Stimulated activated CD4-positive, alpha-beta T cell treated with anti-CD3 and anti-CD28 coated beads, Interleukin-12 subunit alpha, Interleukin-12 subunit beta, amount 100 ng/mL, for 24 hours (primary cell): ENCODE measurements around the gene NTM.

Source experiments
- DNase-seq, 2 experiments: peaks; one replicate each; pipeline ENCODE4 v3.0.0-alpha.2; 2020; ENCODE audit warnings: low read depth in 2 of 2

The NTM gene

DNA sequence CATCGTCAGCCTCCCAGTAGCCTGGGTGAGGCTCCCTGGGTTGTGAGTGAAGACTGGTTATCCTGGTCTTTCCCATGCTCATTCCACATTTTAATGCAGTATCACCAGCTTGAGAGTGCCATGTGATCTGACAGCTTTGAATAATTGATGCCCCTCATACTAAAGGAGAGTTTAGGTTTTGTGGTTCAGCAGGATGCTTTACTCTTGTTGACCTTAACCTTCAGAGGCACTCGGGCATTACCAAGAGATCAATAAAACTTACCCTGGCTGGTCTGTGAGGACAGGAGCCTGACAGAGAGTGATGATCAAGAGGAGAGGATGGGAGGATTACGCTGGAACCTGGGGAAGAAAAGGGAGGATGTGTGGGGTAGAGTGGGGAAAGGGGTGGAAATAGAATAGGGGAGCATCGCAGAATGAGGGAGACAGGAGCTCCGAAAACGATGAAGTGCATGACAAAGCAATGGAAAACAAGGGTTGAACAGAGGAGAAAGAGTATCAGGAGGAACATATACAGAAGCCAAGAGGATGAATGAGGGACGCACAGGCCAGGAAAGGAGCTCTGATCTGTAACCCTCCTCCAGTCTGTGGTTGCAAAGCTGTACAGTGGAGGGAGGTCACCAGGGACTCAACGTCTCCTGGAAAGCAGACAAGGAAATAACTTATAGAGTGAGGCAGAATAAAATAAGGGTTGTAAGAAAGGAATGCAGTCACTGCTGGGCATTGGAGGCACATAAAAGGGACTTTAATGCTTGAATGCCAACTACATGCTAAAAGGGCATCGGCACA lies 594.5 kb downstream of the NTM start:
- DNase-seq, result no peak

DNA sequence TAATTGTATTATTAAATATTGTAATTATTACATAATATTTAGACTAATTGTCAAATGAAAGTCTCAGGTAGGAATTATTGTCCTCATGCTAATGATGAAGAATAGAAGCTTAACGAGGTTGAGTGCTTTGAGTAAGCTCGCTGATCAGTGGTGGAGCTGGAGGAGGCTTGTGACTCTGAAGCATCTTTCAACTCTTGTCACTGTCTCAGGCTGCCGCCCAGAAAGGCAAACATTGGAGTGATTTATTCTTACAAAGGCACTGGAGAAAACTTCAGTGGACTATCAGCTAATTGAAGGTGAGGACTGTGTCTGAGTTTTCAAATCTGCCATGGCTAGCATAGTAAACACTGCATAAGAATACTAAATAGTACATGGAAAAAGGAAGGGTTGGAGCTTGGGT lies 595.1 kb downstream of the NTM start:
- DNase-seq, result no peak

DNA sequence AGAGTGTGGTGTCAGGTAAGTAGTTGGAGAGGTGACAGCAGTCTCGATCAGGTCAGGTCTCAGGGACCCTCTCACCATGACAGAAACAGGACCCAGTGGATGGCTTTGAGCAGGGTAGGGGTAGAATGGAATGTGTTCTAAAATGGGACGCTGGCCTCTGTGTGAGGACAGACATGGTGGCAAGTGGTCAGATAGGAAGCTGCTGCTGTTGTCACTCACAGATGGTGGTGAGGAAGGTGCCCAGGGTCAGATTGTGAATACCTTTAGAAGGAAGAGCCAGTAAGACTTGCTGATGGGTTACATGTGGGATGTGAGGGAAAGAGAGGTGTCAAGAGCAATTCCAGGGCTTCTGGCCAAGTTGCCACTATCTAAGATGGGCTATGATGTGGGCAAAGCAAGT lies 596.3 kb downstream of the NTM start:
- no peak for DNase-seq

DNA sequence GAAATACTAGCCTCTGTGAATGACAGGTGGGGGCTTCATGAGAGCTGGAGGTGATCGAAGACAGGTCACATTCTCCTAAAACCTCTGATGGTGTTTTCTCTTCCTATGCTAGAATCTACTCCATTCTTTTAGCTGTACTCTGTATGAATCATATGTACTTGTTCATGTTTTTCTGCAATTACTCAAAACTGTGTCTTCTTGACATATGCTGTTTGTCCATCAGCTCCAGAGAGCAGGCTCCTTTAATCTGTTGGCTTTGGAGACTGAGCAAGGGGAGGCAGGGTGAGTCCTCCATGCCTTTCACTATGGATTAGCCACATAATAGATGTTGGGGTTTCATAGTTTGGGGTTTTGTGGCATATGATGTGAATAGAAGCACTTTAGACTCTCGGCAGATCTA lies 598.8 kb downstream of the NTM start:
- DNase-seq, result no peak

DNA sequence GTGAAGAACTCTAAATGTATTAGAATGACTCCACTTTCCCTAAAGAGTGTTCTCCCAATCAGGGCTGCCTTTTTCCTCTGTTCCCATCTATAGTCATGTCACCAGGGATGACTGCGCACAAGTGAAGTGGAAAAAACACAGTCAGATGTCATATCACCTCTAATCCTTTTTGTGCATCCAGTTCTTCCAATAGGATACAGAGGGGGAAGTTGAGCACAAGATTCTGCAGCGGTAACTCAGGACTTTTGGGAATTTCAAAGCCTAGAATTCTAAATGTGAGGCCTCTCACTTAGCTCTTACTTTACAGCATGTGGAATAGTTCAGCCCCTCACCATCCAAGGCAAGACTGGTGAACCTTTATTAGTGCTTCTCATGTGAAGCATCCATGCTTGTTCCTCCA lies 602.6 kb downstream of the NTM start:
- no peak for DNase-seq

DNA sequence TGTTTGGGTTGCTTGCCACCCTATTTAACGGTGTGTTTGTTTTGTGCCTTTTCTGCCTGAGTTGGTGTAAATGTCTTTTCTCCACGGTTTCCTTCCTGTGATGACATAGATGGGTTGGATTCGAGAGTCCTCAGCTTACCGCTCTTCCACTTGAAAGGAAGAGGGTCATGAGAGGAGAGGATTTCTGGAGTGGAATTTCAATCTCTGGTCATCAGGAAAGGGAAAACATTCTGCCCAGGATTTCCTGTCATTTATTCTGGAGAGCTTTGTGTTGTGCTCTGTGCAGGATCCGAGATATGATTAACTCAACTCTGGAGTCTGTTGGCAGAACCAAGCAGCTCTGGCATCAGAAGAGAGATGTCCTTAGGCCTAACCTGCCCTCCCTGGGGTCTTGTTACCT lies 605.2 kb downstream of the NTM start:
- no peak for DNase-seq

DNA sequence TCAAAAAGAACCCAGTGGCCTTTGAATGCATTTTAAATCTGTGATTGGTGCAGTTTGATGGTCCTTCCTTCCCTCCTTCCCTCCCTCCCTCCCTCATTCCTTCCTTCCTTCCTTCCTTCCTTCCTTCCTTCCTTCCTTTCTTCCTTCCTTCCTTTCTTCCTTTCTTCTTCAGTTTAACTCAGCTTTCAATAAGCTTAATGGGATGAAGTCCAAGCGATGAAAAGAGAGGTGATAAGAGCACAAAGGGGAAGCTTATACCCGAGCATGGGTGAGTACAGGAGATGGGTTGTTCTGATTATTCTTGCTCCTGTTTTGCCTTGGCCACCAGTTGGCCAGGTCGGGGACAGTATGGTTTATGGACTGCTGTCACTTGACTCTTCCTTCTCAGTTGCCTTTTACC lies 605.6 kb downstream of the NTM start:
- no peak for DNase-seq

DNA sequence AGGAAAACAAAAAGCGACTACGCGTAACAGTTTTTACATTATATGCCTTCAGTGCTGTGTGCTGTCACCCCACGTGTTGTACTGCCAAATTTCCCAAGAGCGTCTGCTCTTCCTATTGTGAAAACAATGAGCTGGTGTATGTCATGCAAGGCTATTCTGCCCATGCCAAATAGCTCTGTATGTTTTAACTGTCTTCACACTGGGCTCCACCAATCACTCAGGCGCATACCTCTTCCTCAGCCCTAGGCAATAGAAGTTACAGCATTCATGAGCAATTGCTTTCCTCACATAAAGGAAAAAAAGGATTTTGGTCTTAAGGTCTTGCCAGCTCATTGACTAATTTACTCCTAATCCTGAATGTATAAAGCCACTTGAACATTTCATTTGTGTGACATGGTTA lies 606.8 kb downstream of the NTM start:
- DNase-seq, result no peak

DNA sequence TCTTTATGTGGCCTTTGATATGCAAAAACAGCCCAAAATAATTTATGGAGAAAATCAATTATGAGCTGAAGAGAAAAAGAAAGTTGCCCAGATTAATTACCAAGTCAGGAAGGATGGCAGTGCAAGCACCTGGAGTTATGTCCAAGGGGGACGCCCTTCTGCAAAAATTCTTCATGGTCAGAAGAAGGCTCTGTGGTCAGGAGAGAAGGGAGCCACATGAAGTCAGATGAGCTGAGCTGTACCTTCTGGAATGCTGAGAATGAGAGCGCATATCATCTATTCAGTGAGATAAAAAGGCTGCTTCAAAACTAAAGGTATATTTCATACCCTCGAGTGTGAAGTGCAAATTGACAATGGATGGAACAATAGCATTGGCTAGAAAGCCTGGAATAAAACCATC lies 607.4 kb downstream of the NTM start:
- no peak for DNase-seq

DNA sequence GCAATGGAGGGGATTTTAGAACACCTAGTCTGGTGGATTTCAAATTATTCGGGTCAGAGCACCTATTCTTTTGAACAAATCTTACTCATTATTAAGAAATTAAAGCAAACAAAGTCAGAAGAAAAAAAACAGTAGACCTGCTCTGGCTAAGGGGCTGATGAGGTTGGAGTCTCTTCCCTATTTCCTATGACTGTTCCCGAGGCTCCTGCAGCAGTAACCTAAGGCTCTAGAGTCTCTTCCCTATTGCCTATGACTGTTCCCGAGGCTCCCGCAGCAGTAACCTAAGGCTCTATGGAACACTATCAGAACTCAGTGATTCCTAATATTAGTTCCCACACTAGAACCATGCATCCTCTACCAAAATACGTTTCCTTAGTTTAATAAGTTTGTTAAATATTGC lies 607.9 kb downstream of the NTM start:
- no peak for DNase-seq

DNA sequence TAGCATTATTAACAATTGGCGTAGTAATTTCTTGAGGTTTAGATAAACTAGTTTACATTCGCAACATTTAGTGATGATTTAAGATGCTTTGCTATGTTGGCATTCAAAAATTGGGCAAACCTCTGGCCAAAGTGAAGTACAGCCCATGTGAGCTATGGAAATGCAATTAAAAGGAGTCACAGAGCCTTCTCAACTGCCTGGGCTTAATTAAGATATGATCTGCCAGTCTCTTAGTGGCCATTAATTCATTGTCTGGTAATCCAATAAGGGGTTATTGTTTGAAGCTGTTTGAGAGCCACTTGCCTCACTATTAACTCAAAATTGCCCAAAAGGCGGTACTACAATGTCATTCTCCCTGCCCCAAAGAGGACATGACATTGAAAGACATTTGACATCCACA lies 608.9 kb downstream of the NTM start:
- DNase-seq, result no peak

DNA sequence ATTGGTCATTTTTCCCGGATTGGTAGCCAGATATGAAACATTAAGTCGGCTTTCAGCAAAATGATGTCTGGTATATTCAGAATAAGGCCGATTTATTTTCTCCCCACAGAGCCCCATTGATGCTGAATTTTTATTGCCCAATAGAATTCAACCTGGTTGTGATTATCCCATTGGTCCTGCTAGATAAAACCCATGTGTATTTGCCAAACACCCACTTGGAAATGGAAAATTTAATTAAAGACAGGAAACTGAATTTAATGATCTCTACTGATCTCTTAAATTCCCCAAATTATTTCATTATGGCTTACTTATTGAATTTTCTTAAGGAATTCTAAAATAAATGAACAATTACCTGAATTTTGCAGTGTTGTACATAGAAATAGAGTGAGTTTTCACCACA lies 609.8 kb downstream of the NTM start:
- DNase-seq, result no peak

DNA sequence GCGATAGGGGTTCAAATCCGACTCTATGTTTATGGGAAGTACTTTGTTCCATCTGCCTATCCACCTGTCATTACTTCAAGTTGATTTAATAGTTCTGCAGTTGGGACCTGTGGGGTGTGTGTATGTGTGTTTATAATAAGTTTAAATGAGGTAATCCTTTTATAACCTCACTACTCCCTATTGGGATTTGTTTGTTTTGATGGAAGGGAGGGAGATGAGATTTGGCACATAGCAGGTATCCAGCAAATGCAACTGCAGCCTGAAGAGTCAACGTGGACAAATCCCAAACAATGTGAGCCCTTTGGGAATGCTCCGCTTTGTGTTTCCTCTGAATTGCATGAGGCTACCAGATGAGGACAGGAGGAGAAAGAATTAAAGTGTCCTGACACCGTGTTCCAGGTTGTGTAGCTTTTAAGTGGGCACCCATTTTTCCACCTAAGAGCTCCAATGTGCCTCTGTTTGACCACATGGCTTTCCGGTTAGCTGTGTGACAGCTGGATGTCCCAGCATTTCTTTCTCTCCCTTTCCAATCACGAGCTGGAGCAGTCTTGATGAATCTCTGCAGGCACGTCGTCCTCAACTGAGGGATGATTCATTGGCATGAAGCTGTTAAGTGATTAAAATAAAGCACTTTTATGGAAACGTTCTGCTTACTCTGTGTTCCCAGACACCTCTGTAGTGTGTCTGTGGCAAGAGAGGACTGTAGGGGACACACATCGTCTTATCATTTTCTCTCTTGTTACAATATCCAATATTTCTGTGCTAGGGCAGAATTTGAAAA lies 610.7 kb downstream of the NTM start:
- DNase-seq, result no peak

DNA sequence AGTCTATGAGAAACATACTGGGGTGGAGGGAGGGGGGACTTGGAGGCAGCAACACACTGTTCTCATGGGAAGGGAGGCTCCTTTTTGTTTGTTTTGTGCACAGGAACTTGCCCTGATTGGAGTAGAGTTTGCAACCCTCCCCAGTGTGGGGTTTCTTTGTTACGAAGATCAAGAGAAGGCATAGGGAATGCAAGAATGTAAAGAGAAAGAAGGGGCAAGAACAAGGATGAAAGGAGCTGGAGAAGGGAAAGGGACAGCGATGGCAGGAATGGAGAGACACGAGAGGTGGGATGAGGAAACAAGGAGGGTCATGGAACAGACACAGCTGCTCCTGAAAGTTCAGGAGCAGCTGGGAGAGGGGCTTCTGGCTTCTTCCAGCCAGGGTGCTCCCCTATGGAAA lies 611.7 kb downstream of the NTM start:
- no peak for DNase-seq

DNA sequence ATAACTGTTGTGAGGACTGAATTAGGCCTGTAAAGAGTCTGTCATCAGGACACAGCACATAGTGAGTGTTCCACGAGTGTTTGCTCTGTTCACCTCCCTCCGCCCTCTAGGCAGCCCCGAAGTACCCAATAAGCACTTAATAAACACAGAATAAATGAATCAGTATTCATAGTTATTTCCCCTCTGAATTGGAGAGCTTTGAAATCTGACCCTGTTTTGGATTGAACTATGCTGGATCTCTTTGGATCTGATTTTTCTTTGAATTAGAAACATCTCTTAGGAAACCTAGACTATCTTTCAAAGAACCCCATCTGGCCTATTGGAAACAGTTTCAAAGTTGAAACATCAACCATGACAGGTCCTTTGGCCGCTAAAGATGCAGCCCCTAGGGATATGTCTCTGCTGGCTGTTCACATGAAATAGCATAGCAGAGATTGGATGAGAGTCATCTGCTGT lies 615.5 kb downstream of the NTM start:
- no peak for DNase-seq

DNA sequence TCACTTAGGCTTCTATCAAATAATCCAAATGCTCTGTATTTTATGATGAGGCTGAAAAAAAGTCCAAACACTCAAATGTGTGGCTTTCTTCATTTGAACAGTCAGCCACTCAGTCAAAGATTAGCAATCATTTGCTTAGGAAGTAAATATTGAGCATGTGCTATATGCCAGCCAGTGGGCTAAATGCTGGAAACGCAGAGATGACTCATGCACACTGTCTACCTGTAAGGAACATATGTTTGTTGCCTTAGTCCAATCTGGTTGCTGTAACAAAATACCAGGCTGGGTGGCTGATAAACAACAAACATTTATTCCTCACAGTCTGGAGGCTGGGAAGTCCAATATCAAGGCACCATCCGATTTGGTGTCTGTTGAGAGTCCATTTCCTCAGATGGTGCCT lies 617.3 kb downstream of the NTM start:
- no peak for DNase-seq

DNA sequence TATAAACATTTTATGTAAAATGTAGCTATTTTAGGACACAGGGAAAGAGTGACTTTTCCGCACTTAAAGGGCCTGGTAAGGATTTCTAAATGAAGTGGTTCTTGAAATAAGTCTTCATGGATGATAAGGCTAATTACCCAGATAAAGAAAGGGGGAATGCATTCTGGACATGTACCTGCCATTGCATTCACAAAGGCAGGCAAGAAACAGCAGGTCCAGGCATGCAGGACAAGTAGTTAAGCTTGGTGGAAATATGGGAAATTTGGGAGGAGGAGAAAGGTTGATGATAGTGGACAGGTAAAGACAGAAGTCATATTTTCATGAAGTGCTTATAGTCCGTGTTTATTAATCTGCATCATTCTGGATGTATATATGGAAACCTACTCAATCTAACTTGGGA lies 621.2 kb downstream of the NTM start:
- no peak for DNase-seq

DNA sequence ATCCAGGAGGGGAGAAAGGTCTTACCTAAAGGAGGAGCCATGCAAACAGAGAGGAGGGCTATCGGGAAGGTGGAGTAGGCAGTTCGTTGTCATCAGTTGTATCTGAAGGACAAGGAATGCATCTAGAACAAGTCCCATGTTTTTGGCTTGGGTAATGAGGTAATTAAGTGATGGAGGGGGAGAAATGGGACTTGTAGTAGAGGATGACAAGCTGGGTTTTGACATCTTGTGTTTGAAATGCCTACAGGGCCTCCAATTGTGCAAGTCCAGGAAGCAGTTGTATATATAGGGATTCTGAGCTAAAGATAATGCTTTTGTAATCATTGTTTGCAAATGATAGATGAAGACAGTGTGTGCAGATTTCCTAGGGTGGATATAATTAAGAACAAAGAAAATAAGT lies 622.8 kb downstream of the NTM start:
- no peak for DNase-seq

DNA sequence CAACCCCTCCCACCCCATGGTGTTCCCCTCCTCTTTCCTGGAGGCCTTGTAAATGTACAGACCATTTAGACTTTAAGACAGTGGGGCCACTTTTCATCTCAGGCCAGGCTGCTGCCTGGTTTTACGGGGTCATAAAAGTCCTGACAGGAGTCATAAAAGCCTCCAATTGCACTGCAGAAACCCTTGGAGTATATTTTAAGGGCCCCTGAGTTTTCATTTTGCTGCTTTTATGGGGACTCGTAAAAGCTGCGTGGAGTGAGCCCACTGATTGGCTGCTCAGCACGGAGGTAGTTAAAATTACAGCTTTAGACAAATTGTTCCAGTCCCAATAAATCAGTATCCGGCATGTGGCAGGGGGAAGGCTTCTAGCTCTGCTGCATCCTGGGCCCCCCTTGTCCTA lies 627.6 kb downstream of the NTM start:
- DNase-seq, result no peak

DNA sequence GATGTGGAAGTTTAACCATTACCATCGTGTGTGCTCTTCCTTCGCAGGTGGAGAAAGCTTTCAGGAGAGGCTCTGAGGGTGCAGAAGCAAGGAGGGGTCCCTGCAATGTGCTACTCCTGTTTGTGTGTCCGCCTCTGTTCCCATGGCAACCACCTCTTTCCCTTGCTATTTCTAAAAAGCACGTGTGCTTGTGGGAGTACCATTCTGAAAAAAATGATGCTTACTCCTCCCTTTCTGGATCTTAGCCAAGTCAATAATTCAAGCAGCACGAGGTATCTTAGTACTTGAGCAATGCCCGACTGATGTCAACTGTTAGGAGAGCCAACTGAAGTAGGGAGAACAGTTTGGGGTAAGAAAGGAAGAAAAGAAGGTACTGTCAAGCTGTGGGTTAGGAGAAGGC lies 628.7 kb downstream of the NTM start:
- no peak for DNase-seq

DNA sequence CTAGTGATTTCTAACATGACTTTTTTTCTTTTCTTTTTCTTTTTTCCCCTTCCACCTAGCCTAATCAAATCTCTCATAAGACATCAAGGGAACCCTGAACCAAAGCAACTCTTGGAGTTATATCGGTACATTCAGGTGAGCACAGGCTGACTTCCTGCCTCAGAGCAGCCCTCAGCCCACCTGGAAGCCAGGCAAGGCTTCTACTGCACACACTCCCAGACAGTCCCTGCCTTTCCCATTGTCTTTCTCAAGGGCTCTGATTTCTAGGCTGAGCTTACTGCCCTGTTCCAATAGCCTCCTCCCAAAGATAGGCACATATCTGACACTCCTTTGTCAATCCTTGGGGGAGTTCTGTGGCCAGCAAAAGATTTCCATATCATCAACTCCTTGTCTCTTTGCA lies 629.5 kb downstream of the NTM start:
- no peak for DNase-seq

DNA sequence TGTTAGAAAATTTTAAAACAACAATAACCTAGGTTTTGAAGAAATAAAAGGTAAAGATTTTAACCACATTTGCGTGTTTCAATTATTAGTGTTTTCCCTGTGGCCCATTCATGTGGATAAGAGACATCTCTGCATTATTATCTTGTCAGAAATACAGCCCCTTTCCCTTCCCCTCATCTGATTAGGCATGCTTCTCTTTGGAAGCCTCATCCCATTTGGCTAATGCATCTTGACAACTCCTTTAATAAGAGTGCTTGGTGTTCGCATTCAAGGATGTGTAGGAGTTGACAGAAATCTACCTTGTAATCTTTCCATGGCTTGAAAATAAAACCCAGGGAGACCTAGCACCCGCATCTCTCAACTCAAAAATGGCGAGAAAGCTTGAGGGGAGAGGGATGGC lies 635.5 kb downstream of the NTM start:
- no peak for DNase-seq

DNA sequence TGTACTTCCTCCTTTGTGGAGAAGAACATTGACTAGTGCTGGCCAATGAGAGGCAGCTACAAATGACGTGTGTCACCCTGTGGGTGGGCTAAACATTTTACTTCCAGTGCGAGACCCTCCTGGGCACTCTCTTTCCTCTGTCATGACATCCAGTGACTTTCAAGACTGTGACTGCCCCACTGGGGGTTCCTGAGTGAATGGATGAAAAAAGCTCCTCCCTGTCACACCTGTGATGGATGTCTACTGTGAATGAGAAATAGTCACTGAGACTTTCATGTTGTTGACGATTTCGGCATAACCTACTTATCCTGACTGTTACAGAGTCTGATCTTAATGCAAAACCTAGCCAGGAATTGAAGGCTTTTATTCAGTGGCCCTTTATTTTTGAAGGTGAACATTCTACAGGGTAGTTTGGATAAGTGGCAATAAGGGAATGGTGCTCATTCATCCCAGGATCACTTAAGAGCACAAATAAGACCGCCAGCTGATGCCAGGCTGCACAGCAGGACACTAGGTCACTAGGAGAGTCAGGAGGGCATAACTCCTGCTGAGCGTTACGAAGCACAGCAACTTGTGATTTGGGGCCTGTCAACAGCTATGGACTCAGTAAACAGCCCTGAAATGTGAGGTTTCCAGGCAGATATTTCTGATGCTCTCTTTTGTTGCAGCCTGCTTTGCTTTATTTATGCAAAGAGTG lies 636.6 kb downstream of the NTM start:
- DNase-seq, result no peak
